Right renal pelvis (tissue), 4 donors: ENCODE data around the gene GABRR2. TPM values are rescaled to one million over a fixed set of nuclear protein-coding genes. Genes with fewer than 3 reads are reported as not detected.
"Not testable (repeated sequence)": the region's sequence is repeated elsewhere in the genome, so short reads cannot be mapped to it uniquely, and the experiment has no call there.

Experiments used
- DNase-seq, 4 donors: peaks; one replicate each; pipeline ENCODE4 v3.0.0-alpha.2; 2013; ENCODE audit warnings: low read depth in 4 of 4, low spot score in 3 of 4, missing footprints in 1 of 4
- polyA plus RNA-seq, 4 donors: library from polyadenylated mRNA; unstranded; fragments of 120-200 nt; gene quantifications; one replicate each; pipeline ENCODE4 v1.2.1, GENCODE V29; 2013; ENCODE audit not compliant: insufficient read length in 4 of 4

GABRR2 gene
- polyA plus RNA-seq, 4 donors, result 1.1 to 2.3 (median 1.4) TPM

- no peak for DNase-seq
Measured at GRCh38 chr6:89295981-89296380, 19.1 kb downstream of the GABRR2 start.

- not testable (repeated sequence) for DNase-seq
Measured at GRCh38 chr6:89295116-89295515, 20.0 kb downstream of the GABRR2 start.

GRCh38 chr6:89291256-89291819 is 23.8 kb downstream of the GABRR2 start:
- DNase-seq, result no peak

DNA sequence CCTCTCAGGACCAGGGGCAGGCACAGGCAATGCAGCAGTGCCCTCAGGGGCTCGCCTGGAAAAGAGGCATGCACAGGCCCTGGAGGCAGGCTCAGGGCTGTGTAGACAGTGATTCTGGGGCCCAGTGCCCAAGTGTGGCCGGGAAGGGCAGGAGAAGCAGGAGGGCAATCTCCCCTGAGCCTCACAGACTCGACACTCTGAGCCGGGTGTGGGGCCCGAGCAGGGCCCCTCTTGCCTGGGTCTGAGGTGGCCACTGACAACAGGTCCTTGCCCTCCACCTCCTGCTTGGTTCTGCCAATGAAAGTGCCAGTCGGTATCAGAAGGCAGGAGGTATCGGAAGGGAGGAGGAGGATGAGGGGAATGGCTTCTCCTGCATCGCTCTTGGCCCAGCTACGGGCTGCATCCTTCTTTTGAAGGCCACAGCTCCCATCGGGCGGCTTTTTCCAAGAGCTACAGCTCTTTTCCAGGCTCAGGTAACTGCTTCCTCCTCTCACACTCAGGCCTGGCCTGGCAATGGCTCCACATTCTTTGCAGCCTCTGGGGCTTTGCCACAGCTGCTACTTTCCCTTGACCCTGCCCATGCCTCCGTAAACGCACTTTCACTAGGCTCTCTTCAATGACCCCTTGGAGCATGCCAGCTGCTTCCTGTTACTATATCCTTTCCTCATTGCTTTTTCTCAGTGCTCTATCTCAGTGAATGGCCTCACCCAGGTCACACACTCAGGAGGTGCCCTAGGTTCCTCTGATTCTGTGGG is 24.5 kb downstream of the GABRR2 start:
- no peak for DNase-seq

GRCh38 chr6:89289710-89290109 is 25.4 kb downstream of the GABRR2 start:
- no peak for DNase-seq

DNA sequence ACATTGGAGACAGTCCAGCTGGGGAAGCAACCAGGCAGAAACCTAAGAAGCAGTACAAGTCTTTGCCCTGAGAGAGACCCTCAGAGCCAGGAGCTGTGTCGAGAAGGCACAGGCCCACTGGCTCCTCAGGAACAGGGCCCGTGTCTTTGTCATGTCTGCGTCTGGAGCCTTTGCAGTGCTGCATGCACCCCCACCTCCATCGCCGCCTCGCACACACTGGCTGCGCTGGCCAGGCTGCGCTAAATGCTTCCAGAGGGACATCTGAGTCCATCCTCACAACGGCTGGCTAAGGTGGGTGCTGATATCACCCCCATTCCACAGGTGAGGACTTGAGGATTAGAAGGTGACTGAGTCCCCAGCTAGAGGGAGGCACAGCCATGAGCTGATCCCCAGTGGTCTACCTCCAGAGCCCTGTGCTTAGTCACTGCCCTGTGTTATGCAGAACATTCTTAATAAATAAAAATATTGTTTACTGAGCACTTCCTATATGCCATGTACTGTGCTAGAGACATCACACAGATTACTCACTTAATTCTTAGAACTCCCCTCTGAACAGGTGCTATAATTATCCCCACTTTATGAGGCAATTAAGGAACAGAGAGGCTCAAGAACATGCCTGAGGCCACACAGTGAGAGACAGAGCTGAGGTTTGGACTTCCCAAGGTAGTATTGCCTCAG is 27.6 kb downstream of the GABRR2 start:
- no peak for DNase-seq

- no peak for DNase-seq
Measured at GRCh38 chr6:89286516-89286915, 28.6 kb downstream of the GABRR2 start.

DNA sequence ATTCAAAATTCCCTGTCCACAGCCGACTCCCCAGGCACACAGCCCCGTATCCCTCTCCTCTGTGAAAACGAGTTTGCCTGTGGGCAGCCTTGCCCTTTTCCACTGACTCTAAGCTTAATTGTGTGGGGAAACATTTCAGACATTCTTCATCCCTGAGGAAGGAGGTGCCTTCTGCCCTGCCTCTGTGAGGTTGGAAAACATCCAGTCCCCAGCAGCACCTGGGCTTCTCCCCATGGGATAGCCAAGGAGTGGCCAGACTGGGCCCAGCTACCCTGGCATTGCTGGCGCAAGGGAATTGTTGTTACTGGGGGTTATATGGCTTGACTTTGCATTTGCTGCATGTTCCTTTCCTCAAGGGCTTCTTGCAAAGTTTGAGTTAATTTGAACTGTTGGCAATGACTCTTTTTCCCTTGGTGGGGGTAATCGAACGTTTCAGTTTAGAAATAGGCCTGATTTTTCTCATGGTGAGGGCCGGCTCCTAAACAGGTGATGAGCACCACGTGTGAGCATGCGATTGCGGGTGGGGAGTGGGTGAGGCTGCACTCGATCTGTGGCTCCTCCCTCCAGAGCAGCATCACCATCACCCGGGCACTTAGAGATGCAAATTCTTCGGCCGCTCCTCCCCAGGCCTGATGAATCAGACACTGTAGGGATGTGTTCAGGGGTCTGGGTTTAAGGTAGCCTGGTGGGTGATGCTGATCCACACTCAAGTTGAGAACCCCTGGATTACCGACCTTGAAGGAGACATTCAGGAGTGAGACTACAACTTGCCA is 29.9 kb downstream of the GABRR2 start:
- no peak for DNase-seq

GRCh38 chr6:89284081-89284480 is 31.0 kb downstream of the GABRR2 start:
- no peak for DNase-seq

DNA sequence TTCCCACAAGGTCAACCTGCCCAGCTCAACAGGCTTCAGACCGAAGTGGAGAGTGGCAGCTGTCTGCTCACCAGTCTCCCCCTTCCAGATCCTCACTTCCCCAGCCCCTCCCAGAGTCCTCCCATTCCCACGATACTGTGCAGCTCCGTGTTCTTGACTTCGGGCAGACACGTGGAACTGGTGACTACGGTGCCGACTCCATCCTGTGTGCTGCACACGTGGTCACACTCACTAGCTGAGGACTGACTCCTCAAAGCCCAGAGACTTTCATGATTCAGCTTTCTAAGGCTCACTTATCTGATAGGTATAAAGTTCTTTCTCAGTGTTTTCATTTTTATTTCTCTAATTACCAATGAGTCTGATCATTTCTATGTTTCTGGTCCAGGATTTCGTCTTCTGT is 32.4 kb downstream of the GABRR2 start:
- DNase-seq, result no peak

DNA sequence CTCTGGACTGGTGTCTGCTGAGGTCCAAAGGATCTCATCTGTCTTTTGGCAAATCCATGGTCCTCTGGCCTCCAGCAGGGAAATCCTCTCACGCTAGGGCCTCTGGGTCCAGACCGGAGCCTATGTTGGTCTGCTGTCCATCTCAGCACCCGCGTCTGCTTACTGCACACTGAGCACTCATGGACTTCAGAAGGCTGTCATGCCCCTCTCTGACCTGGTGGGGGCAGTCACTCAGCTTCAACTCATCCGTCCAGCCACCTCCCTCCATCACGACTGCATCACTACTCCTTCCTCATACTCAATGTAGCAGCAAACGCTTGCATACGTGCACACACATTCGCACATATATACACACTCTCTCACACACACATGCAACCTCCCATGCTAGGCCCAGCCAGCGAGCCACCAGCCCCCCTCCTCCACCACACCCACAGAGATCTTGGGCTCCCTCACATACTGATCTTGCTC is 33.3 kb downstream of the GABRR2 start:
- no peak for DNase-seq

DNA sequence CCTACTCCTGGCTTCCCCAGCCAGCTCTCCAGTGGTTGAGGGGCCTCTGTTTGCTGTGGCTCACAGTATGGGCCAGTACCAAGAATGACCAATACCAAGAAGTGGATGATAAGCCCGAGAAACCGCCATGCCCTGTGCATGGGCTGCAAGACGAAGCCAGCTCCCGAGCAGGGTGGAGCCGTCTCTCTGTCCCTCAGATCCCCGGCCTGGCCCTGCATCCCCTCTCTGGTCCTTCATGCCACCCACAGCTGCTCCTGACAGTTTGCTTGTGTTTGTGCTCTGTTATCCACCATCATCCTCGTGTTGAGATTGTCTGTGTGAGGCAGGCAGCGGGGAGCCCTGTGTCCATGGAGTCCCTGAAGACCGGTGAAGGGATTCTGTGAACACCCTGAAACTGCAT is 36.1 kb downstream of the GABRR2 start:
- no peak for DNase-seq

DNA sequence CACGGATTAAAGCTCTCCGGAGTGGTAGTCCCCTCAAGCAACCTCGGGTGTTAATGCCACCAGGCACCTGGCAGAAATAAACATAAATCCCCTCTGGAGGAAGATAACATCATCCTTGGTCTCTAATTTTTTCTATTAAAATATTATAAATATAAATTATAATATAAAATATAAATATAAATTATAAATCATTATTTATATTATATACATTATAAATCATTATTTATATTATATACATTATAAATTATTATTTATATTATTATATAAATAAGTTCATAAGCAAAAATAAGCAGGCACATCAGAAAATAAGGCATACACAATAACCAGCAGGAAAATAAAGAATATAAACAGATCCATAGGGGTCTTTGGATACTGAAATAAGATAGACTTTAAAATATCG is 39.2 kb downstream of the GABRR2 start:
- DNase-seq, result no peak

GRCh38 chr6:89273816-89274215 is 41.3 kb downstream of the GABRR2 start:
- DNase-seq, result no peak

DNA sequence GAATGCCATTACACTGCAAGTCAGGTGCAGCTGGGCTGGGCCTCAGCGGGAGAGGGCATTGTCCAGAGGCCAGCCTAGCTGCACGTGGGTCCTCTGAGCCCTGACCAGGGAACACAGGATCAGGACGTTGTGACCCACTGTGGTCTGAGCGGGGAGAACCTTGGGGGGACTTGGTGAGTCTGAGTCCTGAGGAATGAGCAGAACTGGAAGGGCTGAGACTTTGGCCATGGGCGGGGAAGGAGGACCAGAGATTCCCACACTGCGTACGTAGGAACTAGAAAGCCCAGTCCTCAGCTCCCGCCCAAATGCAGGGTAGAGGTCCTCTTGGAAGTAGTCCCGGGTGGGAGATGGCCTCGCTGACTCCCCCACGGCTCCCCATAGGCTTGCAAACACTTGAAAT is 42.5 kb downstream of the GABRR2 start:
- DNase-seq, result no peak

GRCh38 chr6:89270951-89271721 is 44.0 kb downstream of the GABRR2 start:
- DNase-seq, result no peak

DNA sequence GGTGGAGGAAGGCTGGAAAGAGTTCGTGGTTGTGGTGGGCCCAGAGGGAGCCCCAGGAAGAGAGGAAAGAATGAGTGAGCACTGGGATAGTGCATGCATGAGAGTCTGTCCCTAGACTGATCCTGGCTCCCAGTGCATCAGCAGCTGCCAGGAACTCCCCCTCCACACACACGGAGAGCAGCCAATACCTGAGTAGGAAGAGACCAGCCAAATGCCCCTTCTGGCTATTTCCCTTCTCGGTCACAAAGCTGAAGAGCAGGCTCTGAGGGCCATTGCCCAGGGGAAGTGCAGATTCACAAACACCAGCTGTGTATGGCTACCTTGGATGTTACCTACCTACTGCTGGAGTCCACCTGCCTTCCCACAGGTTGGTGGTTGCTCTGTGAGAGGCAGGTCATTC is 45.1 kb downstream of the GABRR2 start:
- DNase-seq, result no peak

DNA sequence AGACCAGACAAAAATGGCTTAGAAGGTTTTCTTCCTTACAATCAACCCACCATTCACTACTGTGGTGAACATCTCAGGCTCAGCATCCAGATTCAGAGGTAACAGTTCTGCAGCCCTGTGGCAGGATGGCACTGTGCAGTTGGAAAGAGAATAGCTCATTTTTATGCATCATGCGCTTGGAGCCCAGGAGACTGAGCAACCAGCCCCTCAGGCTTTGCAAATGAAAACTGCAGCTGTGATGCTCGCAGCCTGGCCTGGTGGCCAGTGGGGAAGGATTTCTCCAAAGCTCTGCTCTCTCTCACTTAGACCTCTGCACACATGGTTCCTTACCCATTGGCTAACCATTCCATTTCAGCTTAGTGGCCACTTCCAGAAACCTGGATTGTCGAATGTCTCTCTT is 45.8 kb downstream of the GABRR2 start:
- DNase-seq, result no peak

GRCh38 chr6:89268776-89269175 is 46.3 kb downstream of the GABRR2 start:
- no peak for DNase-seq

DNA sequence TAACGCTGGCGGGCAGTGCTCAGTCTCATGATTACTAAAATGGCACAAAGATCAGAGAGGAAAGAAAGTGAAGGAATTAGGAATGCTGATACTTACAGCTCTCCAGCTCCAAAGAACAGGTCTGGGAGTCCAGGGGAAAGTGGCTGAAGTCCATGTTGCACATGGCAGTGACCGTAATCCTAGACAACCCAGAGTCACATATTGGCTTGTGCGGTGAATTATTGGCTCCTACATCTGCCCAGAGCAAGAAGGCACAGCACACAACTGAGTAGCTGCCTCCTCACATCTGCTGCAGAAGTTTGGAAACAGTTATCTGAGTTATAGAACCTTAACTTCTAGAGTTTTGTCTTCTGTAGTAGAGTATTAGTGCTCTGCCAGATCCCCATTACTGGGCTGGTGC is 47.2 kb downstream of the GABRR2 start:
- DNase-seq, result no peak
